Nephron (organoid): ENCODE results near the gene CDK11B.
"Not testable (repeated sequence)": the region's sequence is repeated elsewhere in the genome, so short reads cannot be mapped to it uniquely, and the experiment has no call there.

Experiments used
- H3K27ac Mint-ChIP-seq, 3 experiments: 2 replicates each; pipeline ENCODE4 v1.8.0; 2020; ENCODE audit warnings: mixed read lengths in 3 of 3, mild to moderate bottlenecking in 2 of 3, moderate library complexity in 1 of 3
- H3K27me3 Mint-ChIP-seq: 2 replicates; pipeline ENCODE4 v1.8.0; 2021; ENCODE audit warnings: low read depth, mild to moderate bottlenecking, moderate library complexity, mixed read lengths
- H3K36me3 Mint-ChIP-seq: 2 replicates; pipeline ENCODE4 v1.8.0; 2020; ENCODE audit warnings: low read depth, mixed read lengths
- H3K4me1 Mint-ChIP-seq: 2 replicates; pipeline ENCODE4 v1.8.0; 2020; ENCODE audit warnings: mixed read lengths
- H3K4me3 Mint-ChIP-seq, 3 experiments: 2 replicates each; pipeline ENCODE4 v1.8.0; 2020; ENCODE audit warnings: mild to moderate bottlenecking in 3 of 3, mixed read lengths in 3 of 3, moderate library complexity in 2 of 3
- H3K9me3 Mint-ChIP-seq: 2 replicates; pipeline ENCODE4 v1.8.0; 2020; ENCODE audit warnings: mixed read lengths
- CTCF ChIP-seq, 3 experiments: fragments of 200-600 bp; sonication (generic); IDR thresholded peaks; one replicate each; pipeline ENCODE4 v1.5.0; 2021; ENCODE audit warnings: antibody characterized with exemption in 3 of 3; ENCODE audit not compliant: unreplicated experiment in 3 of 3

CDK11B gene

DNA sequence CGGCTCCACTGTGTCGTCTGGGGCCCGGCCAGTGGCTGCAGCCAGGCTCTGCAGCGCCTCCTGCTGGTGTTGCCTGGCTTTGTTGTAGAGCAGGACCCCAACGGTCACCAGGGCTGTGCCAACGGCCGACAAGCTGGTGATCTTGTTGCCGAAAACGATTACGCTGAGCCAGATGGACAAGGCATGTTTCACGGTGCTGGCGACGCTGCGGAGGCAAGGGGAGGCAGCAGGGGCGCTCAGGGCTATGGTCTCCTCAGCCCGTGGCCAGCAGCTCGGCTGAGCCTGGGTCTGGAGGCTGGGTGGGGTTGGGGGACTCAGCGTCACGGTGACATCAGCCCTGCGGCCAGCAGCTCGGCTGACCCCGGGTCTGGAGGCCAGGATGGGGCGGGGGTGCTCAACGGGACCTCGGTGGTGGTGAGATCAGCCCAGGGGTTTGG, 7.0 kb upstream of the CDK11B start:
- Mint-ChIP-seq H3K36me3 (peaks cover 25% of the 10 kb centered on the region), H3K27ac (no peak overlapping the region), H3K9me3 (no peaks in the 10 kb centered on the region), H3K4me1 (no peaks in the 10 kb centered on the region), H3K27me3 (peaks cover 3% of the 10 kb centered on the region), H3K4me3 (no peak overlapping the region)
- TF ChIP-seq CTCF (IDR thresholded peaks at IDR 0.05; ENCODE audit: unreplicated experiment in 3 of 3), result peak; percentile 27 to 45 (median 42)

- no peak overlapping the region for H3K27ac Mint-ChIP-seq
- H3K4me3 Mint-ChIP-seq, result no peak overlapping the region
- TF ChIP-seq CTCF (IDR thresholded peaks at IDR 0.05; ENCODE audit: unreplicated experiment in 3 of 3), result no peak
- peaks cover 22% of the 10 kb centered on the region for H3K36me3 Mint-ChIP-seq
- H3K27me3 Mint-ChIP-seq, result peaks cover 3% of the 10 kb centered on the region
- no peaks in the 10 kb centered on the region for H3K4me1 Mint-ChIP-seq
- H3K9me3 Mint-ChIP-seq, result no peaks in the 10 kb centered on the region
These were observed 6.4 kb upstream of the CDK11B start for GRCh38 chr1:1664941-1665814.

DNA sequence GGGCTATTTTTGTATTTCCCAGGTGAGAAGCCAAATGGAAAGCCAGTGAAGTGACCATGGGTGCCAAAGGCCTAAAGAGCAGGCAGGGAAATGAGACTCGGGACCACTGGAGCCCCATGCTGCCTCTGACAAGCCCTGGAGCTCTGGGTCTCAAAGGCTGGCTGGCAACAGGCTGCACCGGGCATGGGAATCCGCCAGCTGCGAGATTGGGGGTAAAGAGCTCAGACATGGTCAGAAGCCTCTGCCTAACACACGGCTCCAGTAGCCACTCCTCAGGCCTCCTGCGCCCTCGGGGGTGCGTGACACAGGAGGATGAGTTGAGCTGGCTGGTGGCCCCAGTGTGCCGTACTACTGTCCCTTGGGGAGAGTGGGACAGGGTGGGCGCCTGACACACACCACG, 5.5 kb upstream of the CDK11B start:
- not testable (repeated sequence) for H3K27ac Mint-ChIP-seq, H3K4me3 Mint-ChIP-seq, H3K9me3 Mint-ChIP-seq, H3K27me3 Mint-ChIP-seq, H3K4me1 Mint-ChIP-seq
- peaks cover 14% of the 10 kb centered on the region for H3K36me3 Mint-ChIP-seq

DNA sequence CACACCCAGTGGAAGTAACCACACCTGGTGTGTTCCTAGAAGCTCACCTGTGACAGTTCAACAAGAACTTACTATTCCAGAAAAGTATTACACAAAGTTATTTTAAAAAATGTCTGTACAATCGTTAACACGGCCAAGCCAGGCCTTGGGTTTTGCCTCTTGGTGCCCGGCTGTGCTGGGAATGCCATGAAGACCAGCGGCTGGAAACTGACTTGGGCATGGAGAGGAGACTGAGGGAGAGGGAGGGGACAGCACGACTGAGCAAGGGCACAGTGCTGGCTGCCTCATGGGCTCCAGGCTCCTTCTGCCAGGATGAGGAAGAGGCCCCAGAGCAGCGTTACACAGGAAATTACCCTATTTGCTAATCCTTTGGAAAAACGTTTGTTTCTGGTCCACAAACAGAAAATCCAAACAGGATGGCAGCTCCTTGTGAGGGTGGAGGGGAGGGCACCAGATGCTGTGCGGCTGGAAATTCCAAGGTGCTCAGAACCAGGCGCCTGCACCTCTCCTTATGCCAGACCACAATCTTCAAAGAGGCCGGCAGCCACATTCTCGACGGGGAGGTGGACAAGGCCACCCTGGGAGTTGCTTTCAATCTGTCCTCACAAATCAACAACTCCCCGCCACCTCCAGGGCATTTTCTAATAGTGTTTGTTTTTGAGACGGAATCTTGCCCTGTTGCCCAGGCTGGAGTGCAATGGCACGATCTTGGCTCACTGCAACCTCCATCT, 4.2 kb upstream of the CDK11B start:
- H3K27me3 Mint-ChIP-seq, H3K27ac Mint-ChIP-seq, H3K4me1 Mint-ChIP-seq, H3K9me3 Mint-ChIP-seq, H3K36me3 Mint-ChIP-seq, H3K4me3 Mint-ChIP-seq: not testable (repeated sequence)

DNA sequence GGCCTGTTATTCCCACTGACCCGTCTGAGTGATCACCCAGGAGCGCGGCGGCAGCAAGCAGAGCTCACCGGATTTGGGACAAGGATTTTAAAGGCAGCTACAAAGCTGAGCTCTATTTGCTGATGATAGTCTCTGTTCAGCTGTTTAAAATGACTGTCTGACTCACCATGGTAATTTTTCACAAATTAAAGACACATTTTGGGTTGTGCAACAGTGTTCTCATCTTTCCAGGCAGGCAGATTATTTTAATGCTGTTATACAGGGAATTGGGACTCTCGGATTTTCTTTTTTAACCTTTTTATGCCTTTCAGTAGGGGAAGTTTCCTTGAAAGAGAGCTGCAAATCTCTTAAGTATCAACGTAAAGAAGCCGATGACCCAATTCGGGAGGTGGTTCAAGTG, 3.6 kb upstream of the CDK11B start:
- H3K27me3 Mint-ChIP-seq, H3K4me1 Mint-ChIP-seq, H3K9me3 Mint-ChIP-seq, H3K36me3 Mint-ChIP-seq, H3K27ac Mint-ChIP-seq, H3K4me3 Mint-ChIP-seq: not testable (repeated sequence)

- not testable (repeated sequence) for H3K9me3 Mint-ChIP-seq, H3K4me1 Mint-ChIP-seq, H3K27ac Mint-ChIP-seq, H3K4me3 Mint-ChIP-seq, H3K27me3 Mint-ChIP-seq
- peaks cover 64% of the 10 kb centered on the region for H3K36me3 Mint-ChIP-seq
These were observed 10.5 kb downstream of the CDK11B start for GRCh38 chr1:1648265-1648664.

- not testable (repeated sequence) for H3K27ac Mint-ChIP-seq, H3K4me3 Mint-ChIP-seq, H3K27me3 Mint-ChIP-seq, H3K9me3 Mint-ChIP-seq, H3K4me1 Mint-ChIP-seq
- H3K36me3 Mint-ChIP-seq, result peaks cover 64% of the 10 kb centered on the region
These were observed 11.1 kb downstream of the CDK11B start for GRCh38 chr1:1647567-1648241.

- H3K9me3 Mint-ChIP-seq, H3K4me1 Mint-ChIP-seq, H3K27ac Mint-ChIP-seq, H3K4me3 Mint-ChIP-seq, H3K27me3 Mint-ChIP-seq: not testable (repeated sequence)
- peaks cover 52% of the 10 kb centered on the region for H3K36me3 Mint-ChIP-seq
These were observed 12.5 kb downstream of the CDK11B start for GRCh38 chr1:1646326-1646725.

DNA sequence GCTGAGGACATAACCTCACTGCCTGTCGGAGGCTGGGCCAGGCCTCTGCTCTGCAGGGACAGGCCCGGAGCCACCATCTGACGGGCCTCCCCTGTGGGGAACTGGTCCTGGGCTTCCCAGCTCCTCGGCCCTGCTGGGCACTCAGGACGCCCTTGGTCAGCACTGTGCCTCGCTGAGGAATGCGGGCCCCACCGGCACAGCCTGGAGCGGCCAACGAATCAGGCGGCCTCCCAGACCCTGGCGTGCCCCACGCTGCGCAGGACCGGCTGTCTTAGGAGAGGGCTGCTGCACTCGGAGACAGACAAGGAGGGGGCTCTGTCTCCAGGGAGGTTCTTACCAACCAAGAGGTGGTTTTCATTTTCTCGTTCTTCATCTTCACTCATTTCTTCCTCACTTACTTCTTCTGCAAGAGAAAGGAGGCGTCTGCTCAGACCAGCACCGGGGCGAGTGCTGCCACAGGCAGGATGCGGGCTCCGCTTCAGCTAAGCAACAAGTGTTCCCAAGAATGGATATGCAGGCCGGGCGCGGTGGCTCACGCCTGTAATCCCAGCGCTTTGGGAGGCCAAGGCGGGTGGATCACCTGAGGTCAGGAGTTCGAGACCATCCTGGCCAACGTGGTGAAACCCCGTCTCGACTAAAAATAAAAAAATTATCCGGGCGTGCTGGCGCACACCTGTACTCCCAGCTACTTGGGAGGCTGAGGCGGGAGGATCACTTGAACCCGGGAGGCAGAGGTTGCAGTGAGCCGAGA, 17.9 kb downstream of the CDK11B start:
- not testable (repeated sequence) for H3K27me3 Mint-ChIP-seq, H3K27ac Mint-ChIP-seq, H3K4me3 Mint-ChIP-seq, H3K4me1 Mint-ChIP-seq, H3K9me3 Mint-ChIP-seq, H3K36me3 Mint-ChIP-seq

DNA sequence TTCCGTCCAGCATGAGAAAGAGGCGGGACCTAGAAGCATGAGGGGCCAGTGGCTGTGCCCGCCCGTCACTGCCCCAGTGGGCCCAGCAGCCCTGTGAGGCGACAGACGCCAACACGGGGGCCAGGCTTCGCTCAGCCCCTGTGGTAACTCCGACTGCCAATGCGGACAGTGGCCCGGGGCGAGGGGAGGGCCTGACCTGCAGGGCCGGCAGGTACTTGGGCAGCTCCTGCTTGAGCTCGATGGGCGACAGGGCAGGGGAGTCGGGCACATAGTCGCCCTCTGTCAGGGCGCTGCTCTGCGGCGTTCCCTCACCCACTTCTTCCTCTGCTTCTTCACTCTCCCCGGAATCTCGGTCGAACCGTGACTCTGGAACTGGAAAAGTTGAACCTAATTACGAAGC, 18.7 kb downstream of the CDK11B start:
- not testable (repeated sequence) for H3K4me3 Mint-ChIP-seq, H3K9me3 Mint-ChIP-seq, H3K27ac Mint-ChIP-seq, H3K27me3 Mint-ChIP-seq, H3K4me1 Mint-ChIP-seq, H3K36me3 Mint-ChIP-seq

DNA sequence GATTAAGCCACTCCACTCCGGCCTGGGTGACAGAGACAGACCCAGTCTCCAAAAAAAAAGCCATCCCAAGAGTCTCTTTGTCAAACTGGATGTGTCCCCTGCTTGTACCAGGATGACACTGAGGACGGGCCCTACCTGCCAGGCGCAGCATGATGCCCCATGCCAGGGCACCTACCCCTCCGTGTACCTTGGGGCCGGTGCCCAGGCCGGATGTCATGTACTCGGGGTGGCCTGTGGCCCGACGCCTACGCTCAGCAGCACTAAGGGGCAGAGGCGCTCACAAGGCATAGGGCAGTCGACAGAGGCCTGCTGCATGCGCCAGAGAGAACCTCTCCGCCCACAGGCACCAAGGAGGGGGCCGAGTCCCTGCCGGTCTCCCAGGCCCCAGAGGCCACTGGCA, 19.4 kb downstream of the CDK11B start:
- H3K4me3 Mint-ChIP-seq, H3K27ac Mint-ChIP-seq, H3K4me1 Mint-ChIP-seq, H3K9me3 Mint-ChIP-seq, H3K36me3 Mint-ChIP-seq, H3K27me3 Mint-ChIP-seq: not testable (repeated sequence)

GRCh38 chr1:1638528-1638927, 20.3 kb downstream of the CDK11B start:
- not testable (repeated sequence) for H3K4me1 Mint-ChIP-seq, H3K9me3 Mint-ChIP-seq, H3K27ac Mint-ChIP-seq, H3K4me3 Mint-ChIP-seq, H3K36me3 Mint-ChIP-seq, H3K27me3 Mint-ChIP-seq
